Suprapubic skin (tissue), 4 donors: ENCODE results near the gene ZMYND11.

Experiments used
- EP300 ChIP-seq: sonication (generic); formaldehyde crosslinking; IDR thresholded peaks from one replicate; pipeline ENCODE4 v1.6.1; 2017; ENCODE audit warnings: antibody characterized with exemption
- POLR2A ChIP-seq, 2 donors: fragments of 450-650 bp; IDR thresholded peaks; one replicate each; pipeline ENCODE4 v1.6.1; 2017; ENCODE audit warnings: antibody characterized with exemption in 2 of 2, mild to moderate bottlenecking in 2 of 2, moderate library complexity in 2 of 2
- POLR2AphosphoS5 ChIP-seq, 3 donors: sonication (generic); formaldehyde crosslinking; IDR thresholded peaks; one replicate each; pipeline ENCODE4 v1.6.1; 2017; ENCODE audit warnings: antibody characterized with exemption in 3 of 3
- TF ChIP-seq, protein P1 (sequence below), 2 donors: fragments of 200-600 bp in 1 of 2; fragments of 450-650 bp in 1 of 2; sonication (generic) in 1 of 2; IDR thresholded peaks; one replicate each; pipeline ENCODE4 v1.5.1; 2016 to 2019; ENCODE audit warnings: antibody characterized with exemption in 2 of 2, mild to moderate bottlenecking in 1 of 2, moderate library complexity in 1 of 2

DNA sequence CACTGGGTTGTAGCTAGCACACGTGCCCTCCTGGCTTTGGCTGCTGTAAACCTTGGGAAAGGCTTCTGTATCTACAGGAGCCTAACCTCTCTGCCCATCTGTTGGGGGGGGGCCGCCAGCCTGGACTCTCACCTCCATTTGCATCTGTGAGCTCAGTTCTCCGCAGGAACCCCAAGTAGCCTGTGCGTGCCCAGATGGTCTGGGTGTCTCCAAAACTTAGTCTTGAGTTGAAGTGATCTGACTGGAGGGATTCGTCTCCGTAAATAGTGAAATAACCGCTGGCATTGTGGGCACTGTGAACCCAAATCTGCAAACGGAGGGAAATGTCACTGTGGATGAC is 147.9 kb downstream of the ZMYND11 start:
- TF ChIP-seq, protein P1, sequence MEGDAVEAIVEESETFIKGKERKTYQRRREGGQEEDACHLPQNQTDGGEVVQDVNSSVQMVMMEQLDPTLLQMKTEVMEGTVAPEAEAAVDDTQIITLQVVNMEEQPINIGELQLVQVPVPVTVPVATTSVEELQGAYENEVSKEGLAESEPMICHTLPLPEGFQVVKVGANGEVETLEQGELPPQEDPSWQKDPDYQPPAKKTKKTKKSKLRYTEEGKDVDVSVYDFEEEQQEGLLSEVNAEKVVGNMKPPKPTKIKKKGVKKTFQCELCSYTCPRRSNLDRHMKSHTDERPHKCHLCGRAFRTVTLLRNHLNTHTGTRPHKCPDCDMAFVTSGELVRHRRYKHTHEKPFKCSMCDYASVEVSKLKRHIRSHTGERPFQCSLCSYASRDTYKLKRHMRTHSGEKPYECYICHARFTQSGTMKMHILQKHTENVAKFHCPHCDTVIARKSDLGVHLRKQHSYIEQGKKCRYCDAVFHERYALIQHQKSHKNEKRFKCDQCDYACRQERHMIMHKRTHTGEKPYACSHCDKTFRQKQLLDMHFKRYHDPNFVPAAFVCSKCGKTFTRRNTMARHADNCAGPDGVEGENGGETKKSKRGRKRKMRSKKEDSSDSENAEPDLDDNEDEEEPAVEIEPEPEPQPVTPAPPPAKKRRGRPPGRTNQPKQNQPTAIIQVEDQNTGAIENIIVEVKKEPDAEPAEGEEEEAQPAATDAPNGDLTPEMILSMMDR (IDR thresholded peaks at IDR 0.05), result no peak
- TF ChIP-seq POLR2A (IDR thresholded peaks at IDR 0.05) (no peak), EP300 (no peak), POLR2AphosphoS5 (IDR thresholded peaks at IDR 0.05) (no peak)
